Lung microvascular endothelial cell (primary cell): ENCODE results near the gene PTER. TPM values are rescaled to one million over a fixed set of nuclear protein-coding genes. Genes with fewer than 3 reads are reported as not detected.

Source experiments
- DNase-seq, 2 donors: peaks; one replicate each; pipeline versions ENCODE4 v3.0.0 to v3.0.0-alpha.2; 2010; ENCODE audit warnings: low read depth in 2 of 2
- total RNA-seq: library from RNA; depleted of rRNA; stranded (reverse); fragments of >200 nt; gene quantifications from 2 replicates; pipeline ENCODE4 v1.2.1, GENCODE V29; 2014

Gene PTER
- total RNA-seq, 1 donor from 2014 or later = 3.2 TPM

- DNase-seq = no peak
These were observed 29.2 kb downstream of the PTER start for GRCh38 chr10:16466001-16466400.

- peak; percentile 31 to 81 for DNase-seq
These were observed 33.9 kb downstream of the PTER start for GRCh38 chr10:16470747-16471146.

- no peak for DNase-seq
These were observed 36.0 kb downstream of the PTER start for GRCh38 chr10:16472828-16473227.

GRCh38 chr10:16477757-16478156 is 40.9 kb downstream of the PTER start:
- no peak for DNase-seq

GRCh38 chr10:16478801-16479200 is 42.0 kb downstream of the PTER start:
- DNase-seq = peak in 1 of 2 donors; percentile 83

- peak in 1 of 2 donors; percentile 2 for DNase-seq
These were observed 44.4 kb downstream of the PTER start for GRCh38 chr10:16481052-16481728.

GRCh38 chr10:16483241-16483917 is 46.6 kb downstream of the PTER start:
- DNase-seq = no peak

GRCh38 chr10:16490511-16490910 is 53.7 kb downstream of the PTER start:
- DNase-seq = no peak

- DNase-seq = no peak
These were observed 55.1 kb downstream of the PTER start for GRCh38 chr10:16491933-16492332.

GRCh38 chr10:16493884-16494536 is 57.2 kb downstream of the PTER start:
- DNase-seq = no peak

- peak in 1 of 2 donors; percentile 53 for DNase-seq
These were observed 61.1 kb downstream of the PTER start for GRCh38 chr10:16497911-16498310.

- peak in 1 of 2 donors; percentile 56 for DNase-seq
These were observed 68.4 kb downstream of the PTER start for GRCh38 chr10:16505161-16505560.

- peak; percentile 50 to 64 for DNase-seq
These were observed 73.2 kb downstream of the PTER start for GRCh38 chr10:16509996-16510395.

- DNase-seq = no peak
These were observed 74.0 kb downstream of the PTER start for GRCh38 chr10:16510843-16511242.

GRCh38 chr10:16518822-16519221 is 82.0 kb downstream of the PTER start:
- DNase-seq = peak; percentile 31

- DNase-seq = no peak
These were observed 82.6 kb downstream of the PTER start for GRCh38 chr10:16519250-16519907.

GRCh38 chr10:16519908-16520861 is 83.4 kb downstream of the PTER start:
- peak in 1 of 2 donors; percentile 4 for DNase-seq

GRCh38 chr10:16520900-16521299 is 84.1 kb downstream of the PTER start:
- peak; percentile 46 to 53 for DNase-seq

GRCh38 chr10:16521311-16522016 is 84.7 kb downstream of the PTER start, which contains the start of gene C1QL3:
C1QL3 (minus strand) TSS chr10:16521879; CDS start chr10:16521065, 814 bp downstream.
- DNase-seq = peak; percentile 35 to 46

GRCh38 chr10:16527452-16527851 is 90.6 kb downstream of the PTER start:
- no peak for DNase-seq
